ENCODE results near the gene STAC2. TPM values are rescaled to one million over a fixed set of nuclear protein-coding genes. Genes with fewer than 3 reads are reported as not detected.

STAC2 gene
- polyA plus RNA-seq, 3 donors = not detected

GRCh38 chr17:39175695-39176093 lies 50.1 kb downstream of the STAC2 start:
- intact Hi-C loops (cut with micrococcal nuclease) = no loop called here
- H2AFZ ChIP-seq (ENCODE audit: insufficient read depth, low read depth, low read length, poor library complexity, severe bottlenecking) = no peak overlapping the region
- H3K79me2 ChIP-seq (ENCODE audit: insufficient read depth, low read length) = no peaks in the 10 kb centered on the region
- H3K9me3 Mint-ChIP-seq = peaks cover 0 to 6% (median 2%) of the 10 kb centered on the region in 7 donors
- peak overlapping the region in 1 of 7 donors; percentile 59 for H3K27ac Mint-ChIP-seq
- H3K9ac ChIP-seq (ENCODE audit: insufficient read depth, low read length, poor library complexity, severe bottlenecking) = no peak overlapping the region
- H3K27me3 Mint-ChIP-seq (ENCODE audit: low read depth in 3 of 3) = peaks cover 3 to 8% (median 8%) of the 10 kb centered on the region in 3 donors
- peaks cover 10 to 15% of the 10 kb centered on the region in 2 donors for H3K4me1 ChIP-seq (ENCODE audit: control insufficient read depth in 1 of 2, insufficient read depth in 2 of 2, low read length in 2 of 2)
- H3K4me2 ChIP-seq (replicated peaks; ENCODE audit: extremely low read depth, low read length, poor library complexity, severe bottlenecking) = peak overlapping the region; percentile 65
- 19% methylated on average over 10 of the region's 10 CpGs for WGBS (ENCODE audit: insufficient coverage)
- H3K27me3 ChIP-seq (ENCODE audit: control insufficient read depth in 2 of 2, insufficient read depth in 2 of 2, low read length in 2 of 2) = no peaks in the 10 kb centered on the region
- no peak overlapping the region for H3K27ac ChIP-seq (ENCODE audit: low read depth in 1 of 2, low read length in 2 of 2)
- H3K36me3 ChIP-seq (replicated peaks in 1 of 2; ENCODE audit: control insufficient read depth in 1 of 2, insufficient read depth in 2 of 2, low read length in 2 of 2) = peaks cover 11 to 17% of the 10 kb centered on the region in 2 donors
- peak overlapping the region in 1 of 3 experiments; percentile 65 for H3K4me3 ChIP-seq (replicated peaks in 1 of 3; ENCODE audit: low read depth in 2 of 3, low read length in 3 of 3)
- no peak for TF ChIP-seq CTCF (IDR thresholded peaks at IDR 0.05)
- no peaks in the 10 kb centered on the region for H3K9me3 ChIP-seq (replicated peaks in 1 of 2; ENCODE audit: control insufficient read depth in 1 of 2, insufficient read depth in 1 of 2, low read length in 2 of 2)
- peaks cover 30 to 32% of the 10 kb centered on the region in 2 donors for H3K36me3 Mint-ChIP-seq
- peak overlapping the region in 1 of 2 donors; percentile 51 for H3K4me3 Mint-ChIP-seq
- DNase-seq = peak; percentile 36 to 64 (median 40)
- H4K20me1 ChIP-seq (ENCODE audit: insufficient read depth, low read length) = no peaks in the 10 kb centered on the region
- peaks cover 28% of the 10 kb centered on the region for H3K4me1 Mint-ChIP-seq

GRCh38 chr17:39174920-39175694 lies 50.6 kb downstream of the STAC2 start:
- H3K36me3 ChIP-seq (replicated peaks in 1 of 2; ENCODE audit: control insufficient read depth in 1 of 2, insufficient read depth in 2 of 2, low read length in 2 of 2) = peaks cover 11 to 17% of the 10 kb centered on the region in 2 donors
- no peaks in the 10 kb centered on the region for H3K79me2 ChIP-seq (ENCODE audit: insufficient read depth, low read length)
- Mint-ChIP-seq H3K4me1 (peaks cover 34% of the 10 kb centered on the region), H3K36me3 (peaks cover 29 to 30% of the 10 kb centered on the region in 2 donors), H3K27me3 (ENCODE audit: low read depth in 3 of 3) (peaks cover 4 to 8% (median 8%) of the 10 kb centered on the region in 3 donors), H3K4me3 (peak overlapping the region; percentile 81 to 89), H3K9me3 (peaks cover 0 to 6% (median 2%) of the 10 kb centered on the region in 7 donors), H3K27ac (peak overlapping the region in 6 of 7 donors; percentile 22 to 87 (median 70))
- peak; percentile 61 to 77 (median 66) for DNase-seq
- H3K4me1 ChIP-seq (ENCODE audit: control insufficient read depth in 1 of 2, insufficient read depth in 2 of 2, low read length in 2 of 2) = peaks cover 12 to 21% of the 10 kb centered on the region in 2 donors
- intact Hi-C loops (cut with micrococcal nuclease) = no loop called here
- WGBS (ENCODE audit: insufficient coverage) = 64% methylated on average over 29 of the region's 35 CpGs
- peak overlapping the region; percentile 39 for H3K9ac ChIP-seq (ENCODE audit: insufficient read depth, low read length, poor library complexity, severe bottlenecking)
- no peaks in the 10 kb centered on the region for H3K9me3 ChIP-seq (replicated peaks in 1 of 2; ENCODE audit: control insufficient read depth in 1 of 2, insufficient read depth in 1 of 2, low read length in 2 of 2)
- no peaks in the 10 kb centered on the region for H3K27me3 ChIP-seq (ENCODE audit: control insufficient read depth in 2 of 2, insufficient read depth in 2 of 2, low read length in 2 of 2)
- H4K20me1 ChIP-seq (ENCODE audit: insufficient read depth, low read length) = no peaks in the 10 kb centered on the region
- peak overlapping the region; percentile 65 for H3K4me2 ChIP-seq (replicated peaks; ENCODE audit: extremely low read depth, low read length, poor library complexity, severe bottlenecking)
- no peak overlapping the region for H3K27ac ChIP-seq (ENCODE audit: low read depth in 1 of 2, low read length in 2 of 2)
- peak overlapping the region; percentile 54 for H2AFZ ChIP-seq (ENCODE audit: insufficient read depth, low read depth, low read length, poor library complexity, severe bottlenecking)
- TF ChIP-seq CTCF (IDR thresholded peaks at IDR 0.05) = peak; percentile 98
- H3K4me3 ChIP-seq (replicated peaks in 1 of 3; ENCODE audit: low read depth in 2 of 3, low read length in 3 of 3) = peak overlapping the region in 2 of 3 experiments; percentile 23 to 65

Measured in CD14-positive monocyte (primary cell).